A172 (cell line): Measurements from ENCODE around the gene TAS2R42. TPM values are rescaled to one million over a fixed set of nuclear protein-coding genes. Genes with fewer than 3 reads are reported as not detected.

Source experiments
- DNase-seq: peaks from one replicate; pipeline ENCODE4 v3.0.0-alpha.2; 2015; ENCODE audit warnings: low spot score
- total RNA-seq: library from RNA; depleted of rRNA; stranded (reverse); fragments of >200 nt; shearing (Covaris generic); gene quantifications from 2 replicates; pipeline ENCODE4 v1.2.3, GENCODE V29; 2014; rRNA removed

The TAS2R42 gene, protein sequence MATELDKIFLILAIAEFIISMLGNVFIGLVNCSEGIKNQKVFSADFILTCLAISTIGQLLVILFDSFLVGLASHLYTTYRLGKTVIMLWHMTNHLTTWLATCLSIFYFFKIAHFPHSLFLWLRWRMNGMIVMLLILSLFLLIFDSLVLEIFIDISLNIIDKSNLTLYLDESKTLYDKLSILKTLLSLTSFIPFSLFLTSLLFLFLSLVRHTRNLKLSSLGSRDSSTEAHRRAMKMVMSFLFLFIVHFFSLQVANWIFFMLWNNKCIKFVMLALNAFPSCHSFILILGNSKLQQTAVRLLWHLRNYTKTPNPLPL
- total RNA-seq: not detected in 2 replicates

DNA sequence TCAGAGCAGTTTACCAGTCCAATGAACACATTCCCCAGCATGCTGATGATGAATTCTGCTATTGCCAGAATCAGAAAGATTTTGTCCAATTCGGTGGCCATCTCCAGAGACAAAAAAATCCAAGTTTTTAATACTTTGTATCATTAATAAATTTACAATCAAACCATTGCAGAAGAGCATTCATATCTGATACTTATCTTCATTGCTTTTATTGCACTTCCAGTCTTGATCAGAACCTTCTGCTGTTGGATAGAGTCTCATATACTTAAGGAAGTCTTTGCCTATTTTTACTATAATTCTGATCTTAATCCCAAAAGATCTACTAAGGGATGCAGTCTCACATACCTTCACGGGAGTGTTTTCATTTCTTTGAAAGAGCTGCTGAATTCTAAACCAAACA, at the start of gene TAS2R42:
TAS2R42 (minus strand) TSS at position 101 of the 400 bp plus-strand sequence; CDS start at position 101, 0 bp downstream.
- DNase-seq: no peak

DNA sequence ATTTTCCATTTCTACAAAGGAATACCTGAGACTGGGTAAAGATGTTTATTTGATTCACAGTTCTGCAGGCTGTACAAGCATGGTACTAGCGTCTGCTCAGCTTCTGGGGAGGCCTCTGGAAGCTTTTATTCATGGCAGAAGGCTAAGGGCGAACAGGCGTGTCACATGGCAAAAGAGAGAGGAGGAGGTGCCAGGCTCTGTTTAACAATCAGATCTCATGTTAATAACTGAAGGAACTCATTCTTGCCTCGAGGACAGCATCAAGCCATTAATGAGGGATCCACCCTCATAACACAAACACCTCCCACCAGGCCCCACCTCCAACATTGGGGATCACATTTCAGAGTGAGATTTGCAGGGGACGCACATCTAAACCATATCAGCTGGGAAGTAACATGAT, 46.8 kb upstream of the TAS2R42 start:
- no peak for DNase-seq

DNA sequence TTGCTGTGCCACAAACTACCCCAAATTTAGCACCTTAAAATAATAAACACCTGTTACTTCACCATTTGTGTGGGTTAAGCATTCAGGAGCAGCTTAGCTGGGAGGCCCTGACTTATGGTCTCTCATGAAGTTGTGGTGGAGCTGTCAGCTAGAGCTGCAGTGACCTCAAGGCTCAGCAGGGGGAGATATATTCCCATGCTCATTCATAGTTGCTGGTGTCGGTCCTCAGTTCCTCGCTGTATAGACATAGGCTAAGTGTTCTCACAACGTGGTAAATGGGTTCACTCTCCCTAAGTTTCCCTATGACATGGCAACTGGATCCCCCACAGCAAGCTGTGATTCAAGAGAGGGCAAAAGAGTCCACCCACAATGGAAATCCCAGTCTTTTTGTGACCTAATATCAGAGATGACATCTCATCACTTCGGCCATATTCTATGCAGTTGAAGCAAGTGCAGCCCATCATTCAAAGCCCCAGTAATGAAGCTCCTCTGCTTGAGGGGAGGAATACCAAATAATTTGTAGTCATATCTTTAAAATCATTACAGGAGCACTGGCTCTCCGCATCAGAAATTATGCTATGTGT, 41.7 kb upstream of the TAS2R42 start:
- DNase-seq: peak; percentile 23

DNA sequence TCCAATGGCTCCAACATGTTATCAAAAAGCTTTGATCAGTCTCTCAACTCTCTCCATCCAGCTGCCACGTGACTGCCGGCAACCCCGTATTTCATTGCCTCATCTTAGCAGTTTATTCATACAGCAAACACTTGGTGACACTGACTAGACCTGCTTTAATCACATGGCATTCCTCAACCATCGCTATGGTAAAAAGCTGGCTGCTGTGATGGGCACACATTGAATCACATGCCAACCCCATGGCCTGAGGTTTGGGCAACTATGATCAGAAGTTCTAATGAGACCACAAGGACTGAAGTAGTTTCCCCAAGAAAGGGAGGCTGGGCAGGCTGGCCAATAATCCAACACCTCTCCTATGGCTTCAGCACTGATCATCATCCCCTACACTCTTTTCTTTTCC, 40.6 kb upstream of the TAS2R42 start:
- DNase-seq: no peak

DNA sequence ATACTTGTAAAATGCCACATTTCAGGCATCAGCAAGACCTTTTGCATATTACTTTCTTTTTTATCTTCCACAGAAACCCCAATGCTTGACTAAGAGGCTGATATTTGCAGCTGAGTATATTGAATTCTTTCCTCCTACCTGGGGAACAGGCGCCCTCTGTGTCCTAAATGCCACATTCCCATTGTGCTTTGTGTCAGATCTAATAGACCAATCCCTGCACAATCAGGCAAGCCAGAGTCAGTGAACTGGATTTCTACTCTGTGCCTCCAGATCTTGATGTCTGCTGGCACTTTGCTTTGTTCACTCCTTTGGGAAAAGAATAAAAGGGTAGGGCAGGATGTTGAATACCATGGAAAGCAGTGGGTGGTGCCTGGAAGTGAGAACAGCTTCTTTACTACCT, 22.4 kb upstream of the TAS2R42 start:
- DNase-seq: no peak

DNA sequence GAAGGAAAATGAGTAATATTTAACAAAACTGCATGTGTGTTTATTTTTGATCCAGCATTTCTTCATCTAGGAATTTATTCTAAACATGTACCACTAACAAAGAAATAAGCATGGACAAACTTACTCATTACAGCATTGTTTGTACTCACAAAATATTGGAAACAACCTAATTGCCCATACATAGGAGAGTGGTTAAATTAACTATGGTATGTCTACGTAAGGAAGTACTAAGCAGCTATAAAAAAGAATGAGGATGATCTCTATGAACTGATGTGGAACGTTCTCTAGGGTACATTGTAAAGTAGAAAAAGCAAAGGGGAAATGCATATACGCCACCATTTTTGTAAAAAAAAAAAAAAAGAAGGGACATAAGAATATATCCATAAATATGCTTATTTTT, 17.4 kb upstream of the TAS2R42 start:
- no peak for DNase-seq

DNA sequence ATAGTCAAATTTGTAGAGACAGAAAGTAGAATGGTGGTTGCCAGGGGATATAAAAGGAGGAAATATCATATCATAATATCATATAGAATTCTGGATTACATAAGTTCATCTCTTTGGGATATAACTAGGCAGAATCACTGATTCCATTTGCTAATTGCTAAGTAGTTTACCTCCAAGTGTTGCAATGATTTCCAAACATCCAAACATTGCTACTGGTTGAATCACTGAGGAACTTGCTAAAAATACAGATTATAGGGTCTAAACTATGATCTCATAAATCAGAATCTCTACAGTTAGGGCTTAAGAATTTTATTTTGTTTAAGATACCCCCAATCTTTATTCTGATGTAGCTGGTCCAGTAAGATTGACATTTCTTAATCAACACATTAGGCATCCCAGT, 16.1 kb upstream of the TAS2R42 start:
- DNase-seq: no peak

DNA sequence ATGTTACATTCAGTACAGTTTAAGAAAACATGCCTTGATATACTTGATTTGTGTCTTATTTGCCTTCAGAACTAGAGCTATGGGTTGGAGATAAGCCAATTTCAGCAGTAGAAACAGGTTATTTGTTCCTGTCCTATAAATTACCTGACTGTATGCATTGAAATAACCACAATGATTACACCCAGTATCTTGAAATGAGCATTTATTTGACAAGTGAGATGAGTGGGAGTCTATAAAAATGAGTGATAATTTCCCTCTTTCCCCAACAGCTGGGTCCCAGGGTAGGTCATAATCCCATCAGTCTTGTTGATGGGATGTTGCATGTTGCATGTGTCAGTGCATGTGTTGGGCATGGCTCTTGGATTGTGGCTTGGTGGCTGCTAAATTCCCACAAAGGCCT, 3.7 kb downstream of the TAS2R42 start:
- DNase-seq: no peak

DNA sequence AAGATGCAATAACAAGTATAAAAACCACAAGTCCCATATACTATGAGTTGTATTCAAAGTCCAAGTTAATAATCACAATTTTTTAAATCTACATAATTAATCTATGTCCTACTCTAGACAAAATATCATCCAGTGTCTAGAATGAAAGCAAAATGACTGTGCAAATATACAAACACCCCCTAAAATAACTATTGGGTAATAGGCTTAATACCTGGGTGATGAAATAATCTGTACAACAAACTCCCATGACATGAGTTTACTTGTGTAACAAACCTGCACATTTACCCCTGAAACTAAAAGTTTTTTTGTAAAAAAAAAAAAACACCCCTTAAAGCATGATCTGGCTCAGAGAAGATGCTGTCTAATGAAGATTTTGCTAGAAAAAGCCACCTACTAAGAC, 4.2 kb downstream of the TAS2R42 start:
- DNase-seq: no peak

DNA sequence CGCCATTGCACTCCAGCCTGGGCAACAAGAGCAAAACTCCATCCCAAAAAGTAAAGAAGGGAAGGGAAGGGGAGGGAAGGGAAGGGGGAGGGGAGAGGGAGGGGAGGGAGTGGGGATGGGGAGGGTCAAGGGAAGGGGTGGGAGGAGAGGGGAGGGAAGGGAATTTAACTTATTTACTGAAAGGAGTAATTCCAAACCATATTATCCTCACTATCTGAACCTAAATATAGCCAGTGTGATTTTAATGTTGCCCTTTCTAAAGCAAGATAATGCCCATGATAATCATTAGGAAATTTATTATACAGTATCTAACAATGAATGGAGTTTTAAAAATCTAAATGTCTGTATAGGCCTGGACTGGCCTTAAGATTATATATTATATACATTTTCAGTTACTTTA, 8.5 kb downstream of the TAS2R42 start:
- no peak for DNase-seq

DNA sequence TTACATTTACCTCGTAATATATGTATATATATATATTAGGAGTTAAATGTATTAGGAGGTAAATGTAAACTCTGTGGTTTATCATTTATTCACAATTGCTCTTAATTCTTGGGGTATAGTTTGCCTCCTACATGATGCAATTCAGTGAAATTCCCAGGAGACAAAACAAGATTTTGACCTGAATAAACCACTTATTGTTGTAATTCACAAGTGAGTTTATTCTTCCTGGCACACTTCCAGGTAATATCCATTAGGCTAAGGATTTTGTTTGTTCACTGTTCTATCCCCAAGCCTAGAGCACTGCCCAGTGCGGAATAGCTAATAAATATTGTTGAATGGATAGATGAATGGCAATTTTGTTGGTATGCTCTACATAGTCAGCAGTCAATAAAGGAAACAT, 12.7 kb downstream of the TAS2R42 start:
- DNase-seq: no peak

DNA sequence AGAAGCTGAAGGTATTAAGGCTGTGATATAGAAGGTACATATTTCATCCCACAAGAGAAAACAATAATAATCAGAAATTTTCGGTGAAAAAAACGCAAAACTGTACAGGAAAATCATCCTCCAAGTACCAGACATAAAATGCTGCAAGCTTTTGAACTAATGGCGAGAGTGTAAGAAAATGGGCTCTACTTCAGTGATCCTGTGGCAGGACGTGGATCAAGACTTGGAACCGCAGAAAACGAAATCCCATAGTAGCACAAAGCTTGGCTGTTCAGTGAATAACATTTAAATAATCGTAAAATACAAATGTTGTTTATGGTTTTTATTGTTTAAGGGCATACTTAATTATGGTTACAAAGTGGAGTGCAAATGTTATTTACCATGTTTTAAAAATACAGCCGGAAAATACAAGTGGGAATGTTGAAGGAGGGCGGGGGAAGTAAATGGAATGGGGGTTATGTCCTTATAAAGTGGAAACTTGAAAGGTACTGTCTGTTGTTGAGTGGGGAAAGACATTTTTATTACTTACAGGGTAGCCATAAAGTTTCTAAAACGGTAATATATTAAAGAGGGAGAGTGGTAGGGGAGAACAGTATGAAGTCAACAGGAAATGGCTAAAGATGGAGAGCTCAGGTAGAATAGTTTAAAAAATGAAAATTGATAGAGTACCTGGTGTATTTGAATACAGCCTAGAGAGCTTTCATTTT, 14.6 kb downstream of the TAS2R42 start:
- peak; percentile 0 for DNase-seq

DNA sequence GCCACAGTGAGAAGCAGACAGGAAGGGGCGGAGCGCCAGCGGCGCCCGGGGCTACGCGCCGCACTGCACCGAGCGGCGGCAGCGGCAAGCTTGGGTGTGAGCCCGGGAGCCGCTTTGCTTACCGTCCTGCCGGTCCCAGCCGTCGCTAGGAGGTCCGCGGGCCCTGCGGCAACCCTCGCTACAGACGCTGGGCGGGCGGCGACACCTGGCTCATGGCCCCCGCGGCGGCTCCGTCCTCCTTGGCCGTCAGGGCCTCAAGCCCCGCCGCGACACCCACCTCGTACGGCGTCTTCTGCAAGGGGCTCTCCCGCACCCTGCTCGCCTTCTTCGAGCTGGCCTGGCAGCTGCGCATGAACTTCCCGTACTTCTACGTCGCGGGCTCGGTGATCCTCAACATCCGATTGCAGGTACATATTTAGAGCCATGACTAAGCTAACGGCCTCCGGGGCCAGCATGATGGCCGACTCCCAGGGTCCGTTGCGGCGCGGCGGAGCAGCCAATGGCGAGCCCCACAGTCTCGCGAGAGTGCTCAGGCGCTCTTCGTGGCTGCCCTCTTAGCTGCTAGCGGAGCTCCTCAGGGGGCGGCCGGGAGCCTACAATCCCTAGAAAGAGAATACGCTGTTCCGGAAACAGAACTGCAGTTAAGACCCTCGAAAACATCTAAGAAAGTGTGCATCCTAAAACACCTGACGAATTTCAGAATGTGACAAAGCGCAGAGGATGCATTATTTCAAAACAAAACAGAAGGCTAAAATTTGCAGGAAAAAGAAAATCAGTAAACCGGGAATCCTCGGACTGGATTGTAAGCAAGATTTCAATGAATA, 15.4 kb downstream of the TAS2R42 start, which contains the start of gene SMIM10L1:
SMIM10L1 (plus strand) TSS at position 50 of the 824 bp plus-strand sequence; CDS start at position 213, 163 bp downstream.
- DNase-seq: peak; percentile 84

DNA sequence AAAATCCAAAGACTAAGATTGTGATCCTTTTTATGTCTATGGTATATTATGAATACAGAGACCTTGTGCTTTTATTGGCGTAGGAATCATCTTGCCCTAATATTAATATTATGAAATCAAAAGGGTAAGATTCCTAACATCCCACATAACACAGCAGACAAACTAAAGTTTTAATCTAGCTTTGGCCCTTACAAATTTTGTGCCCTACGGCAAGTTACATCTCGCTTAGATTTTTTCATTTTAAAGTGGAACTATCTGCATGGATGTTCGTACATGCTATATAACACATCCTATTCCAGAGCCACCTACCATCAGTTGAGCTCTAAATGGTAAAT, 16.0 kb downstream of the TAS2R42 start:
- no peak for DNase-seq

DNA sequence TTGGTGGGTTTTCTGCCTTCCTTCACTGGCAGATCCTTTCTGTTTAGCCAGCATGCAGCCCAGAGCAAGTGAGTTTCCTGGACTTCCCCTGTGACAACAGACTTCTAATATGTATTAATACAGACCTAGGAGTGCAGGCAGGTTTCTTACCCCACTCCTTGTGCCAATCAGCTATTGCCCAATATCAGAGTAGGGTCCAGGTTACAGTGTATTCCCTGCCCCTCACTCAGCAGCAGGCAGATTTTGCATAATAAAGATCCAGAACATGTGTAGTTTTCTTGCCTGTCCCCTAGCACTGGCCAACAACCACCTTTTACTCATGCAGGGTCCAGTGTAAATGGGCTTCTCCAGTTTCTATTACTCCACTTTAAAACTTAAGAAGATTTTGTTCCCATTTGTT, 20.4 kb downstream of the TAS2R42 start:
- DNase-seq: no peak

DNA sequence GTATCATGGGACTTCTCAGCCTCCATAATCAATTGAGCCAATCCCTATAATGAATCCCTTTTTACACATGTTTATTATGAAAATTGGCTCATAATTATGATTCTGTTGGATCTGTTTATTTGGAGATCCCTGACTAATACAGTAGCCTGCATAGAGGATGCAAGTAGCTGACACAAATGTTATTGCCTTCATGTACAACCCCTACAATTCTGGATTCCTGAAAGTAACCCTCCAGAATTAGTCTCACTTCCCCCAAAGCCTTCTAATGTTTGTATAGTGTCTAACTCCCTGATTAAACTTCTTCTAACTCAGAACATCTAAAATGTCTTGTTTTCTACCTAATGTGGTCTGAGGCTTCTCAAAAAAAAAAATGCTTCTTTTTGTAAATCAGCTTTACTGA, 22.4 kb downstream of the TAS2R42 start:
- no peak for DNase-seq

DNA sequence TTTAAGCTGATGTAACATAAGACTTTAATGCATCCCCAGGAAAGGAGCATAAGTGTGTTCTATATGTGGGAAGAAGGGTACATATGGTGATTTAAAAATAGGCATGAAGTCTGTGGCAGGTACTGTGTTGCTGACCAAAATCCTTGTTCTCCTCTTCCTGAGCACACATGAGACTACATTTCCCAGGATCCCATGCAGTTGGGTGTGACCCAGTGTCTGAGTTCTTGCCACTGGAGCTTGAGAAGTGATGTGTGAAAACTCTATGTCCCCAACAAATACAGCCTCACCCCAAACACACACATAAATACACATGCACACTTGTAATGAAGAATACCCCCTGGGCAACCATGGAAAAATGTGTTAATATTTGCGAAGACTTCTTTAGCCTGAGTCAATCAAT, 24.2 kb downstream of the TAS2R42 start:
- no peak for DNase-seq

DNA sequence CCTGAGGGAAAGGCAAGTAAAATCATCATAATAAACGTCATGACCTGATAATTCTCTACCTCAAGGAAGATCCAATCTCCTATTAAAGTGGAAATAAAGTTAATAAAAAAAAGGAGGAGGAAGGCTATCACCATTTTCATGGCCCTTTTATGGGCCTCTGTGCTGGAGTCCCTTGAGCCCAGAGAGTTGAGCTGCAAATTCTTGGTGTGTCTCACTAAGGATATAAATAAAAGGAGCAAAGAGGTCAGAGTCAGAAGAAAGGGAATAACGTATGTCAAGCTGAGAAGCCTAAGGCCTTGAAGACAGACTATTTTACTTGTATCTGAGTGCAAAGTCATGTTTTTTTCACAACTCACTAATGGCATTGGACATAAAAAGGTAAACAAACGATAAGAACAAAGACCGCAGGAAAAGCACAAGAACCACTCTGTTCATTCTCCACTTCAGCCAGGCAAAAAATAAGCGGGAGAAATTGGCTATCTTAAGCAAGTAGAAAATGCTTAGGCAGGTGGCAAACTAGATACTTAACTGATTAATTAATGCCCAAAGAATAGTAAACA, 27.8 kb downstream of the TAS2R42 start:
- DNase-seq: no peak

DNA sequence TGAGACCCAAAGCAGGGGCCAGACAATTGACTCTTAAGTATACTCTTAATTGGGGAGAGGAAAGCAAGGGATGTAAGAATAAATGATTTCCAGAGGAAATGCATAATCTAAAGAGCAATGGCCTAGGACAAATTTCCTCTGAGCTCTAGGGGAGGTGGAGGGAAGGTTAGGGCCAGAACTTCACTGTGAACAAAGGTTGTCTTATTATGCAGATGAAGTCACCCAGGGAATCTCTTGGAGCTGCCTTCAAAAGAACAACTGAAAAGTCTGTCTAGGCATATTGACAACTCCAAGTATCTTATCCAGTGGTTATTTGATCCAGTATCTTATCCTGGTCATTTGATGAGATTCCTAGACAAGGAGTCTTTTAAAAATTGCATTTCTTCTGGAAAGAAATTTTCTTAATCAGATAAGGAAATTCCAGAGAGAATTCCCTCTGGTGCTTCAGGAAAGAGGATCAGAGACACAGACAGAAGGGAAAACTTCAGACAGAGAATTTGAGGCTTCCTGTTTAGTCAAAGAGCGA, 32.3 kb downstream of the TAS2R42 start:
- DNase-seq: no peak

DNA sequence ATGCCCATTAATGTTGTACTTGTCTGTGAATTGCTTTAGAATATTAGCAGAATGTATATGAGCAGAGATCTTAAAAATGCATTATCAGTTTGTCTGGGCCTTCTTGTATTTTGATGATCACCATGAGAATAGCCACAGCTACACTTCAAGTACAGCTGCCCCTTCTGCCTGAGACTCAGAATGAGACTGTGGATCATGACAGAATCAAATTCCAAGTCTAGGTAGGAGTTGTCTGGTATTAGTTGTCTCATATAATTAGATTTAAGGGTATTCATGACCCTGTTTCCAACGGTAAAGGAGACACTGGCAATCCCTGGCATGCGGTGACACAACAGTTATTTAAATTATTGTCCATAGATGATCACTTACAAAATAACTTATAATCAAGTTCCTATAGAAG, 34.0 kb downstream of the TAS2R42 start:
- DNase-seq: no peak

DNA sequence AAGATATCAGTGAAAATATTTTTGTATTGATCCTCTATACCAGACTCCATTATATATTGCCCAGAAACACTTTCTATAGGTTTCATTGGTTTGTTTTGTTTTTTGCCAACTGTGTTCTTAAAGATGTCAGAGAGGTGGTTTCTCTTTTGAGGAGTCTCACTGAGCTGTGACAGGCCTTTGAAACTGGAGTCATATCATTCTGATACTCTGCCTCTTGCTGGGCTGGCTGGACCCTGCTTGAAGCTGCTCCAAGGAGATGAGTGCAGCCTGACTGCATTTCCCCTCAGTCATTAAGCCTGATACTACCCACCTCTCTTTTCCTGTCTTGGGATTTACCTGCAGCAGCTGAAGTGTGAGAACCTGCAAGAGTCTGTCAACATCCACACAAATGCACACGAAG, 35.9 kb downstream of the TAS2R42 start:
- DNase-seq: no peak

DNA sequence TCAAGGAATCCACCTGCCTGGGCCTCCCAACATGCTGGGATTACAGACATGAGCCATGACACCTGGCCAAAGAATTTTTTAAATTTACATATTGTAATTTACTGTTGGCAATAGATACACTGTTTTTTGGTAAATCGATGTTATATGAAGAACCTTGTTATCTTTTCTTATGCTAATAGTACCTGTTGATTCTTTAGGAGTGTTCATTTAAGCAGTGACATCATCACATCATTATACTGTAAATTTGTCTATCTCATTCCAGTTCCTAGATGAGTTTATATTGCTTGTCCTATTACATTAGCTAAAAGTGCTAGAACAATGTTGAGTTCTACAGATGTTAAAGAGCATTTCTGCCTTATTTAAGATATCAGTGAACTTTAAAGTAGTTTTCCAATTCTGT, 39.3 kb downstream of the TAS2R42 start:
- no peak for DNase-seq
